Measurements from ENCODE around the gene BCCIP.
A peak's percentile ranks its signal among the peaks of the same experiment; 100 is the strongest.

BCCIP gene

GRCh38 chr10:125822878-125823662 is at the start of gene BCCIP, which contains the start of gene UROS:
BCCIP (plus strand) TSS chr10:125823546; CDS start chr10:125823558, 12 bp downstream.
UROS (minus strand) TSS chr10:125823258; CDS start chr10:125816499, 6,759 bp downstream.
- peaks cover 48% of the 10 kb centered on the region for H3K79me2 ChIP-seq (ENCODE audit: insufficient read depth, low read length)
- peak within 1 kb of the TSS; percentile 79 for H3K4me2 ChIP-seq (ENCODE audit: low read depth, low read length, poor library complexity, severe bottlenecking)
- peaks cover 4% of the 10 kb centered on the region; the same call in 1 of the 2 replicates for H3F3A ChIP-seq (ENCODE audit: insufficient read depth)
- H3K9ac ChIP-seq (ENCODE audit: low read length) = peak within 1 kb of the TSS; percentile 79
- H3K36me3 ChIP-seq (ENCODE audit: low read length) = peaks cover 10% of the 10 kb centered on the region
- TF ChIP-seq CTCF (IDR thresholded peaks at IDR 0.05; ENCODE audit: insufficient read depth, low read length, poor library complexity, severe bottlenecking) (no peak), EZH2phosphoT487 (conservative IDR thresholded peaks at IDR 0.05; ENCODE audit: low read length) (no peak)
- peak within 1 kb of the TSS; percentile 75 for H2AFZ ChIP-seq (ENCODE audit: low read depth, low read length, severe bottlenecking)
- 0 out of 2 replicates have a peak, but pooled peaks cover 4% of the 10 kb centered on the region for H4K20me1 ChIP-seq (ENCODE audit: low read depth, low read length)
- H3K9me2 ChIP-seq (replicated peaks; ENCODE audit: insufficient read depth, low read length) = no peaks in the 10 kb centered on the region
- H3K27me3 ChIP-seq (ENCODE audit: low read length) = no peaks in the 10 kb centered on the region
- no peaks in the 10 kb centered on the region for H3K9me3 ChIP-seq (ENCODE audit: insufficient read depth, low read length)
- H3K27ac ChIP-seq (ENCODE audit: low read depth, low read length) = peak within 1 kb of the TSS; percentile 80
- peak within 1 kb of the TSS; percentile 86 for H3K4me3 ChIP-seq (ENCODE audit: insufficient read depth, low read length, poor library complexity, severe bottlenecking)

GRCh38 chr10:125773687-125774543 is 49.4 kb upstream of the BCCIP start:
- Histone ChIP-seq H3K9me2 (replicated peaks; ENCODE audit: insufficient read depth, low read length) (no peaks in the 10 kb centered on the region), H3K27ac (ENCODE audit: low read depth, low read length) (no peak overlapping the region), H3F3A (ENCODE audit: insufficient read depth) (no peaks in the 10 kb centered on the region), H3K4me3 (ENCODE audit: insufficient read depth, low read length, poor library complexity, severe bottlenecking) (no peak overlapping the region), H3K9me3 (ENCODE audit: insufficient read depth, low read length) (no peaks in the 10 kb centered on the region), H3K36me3 (ENCODE audit: low read length) (no peaks in the 10 kb centered on the region), H3K4me2 (ENCODE audit: low read depth, low read length, poor library complexity, severe bottlenecking) (no peak overlapping the region), H3K27me3 (ENCODE audit: low read length) (no peaks in the 10 kb centered on the region), H3K79me2 (ENCODE audit: insufficient read depth, low read length) (no peaks in the 10 kb centered on the region), H2AFZ (ENCODE audit: low read depth, low read length, severe bottlenecking) (no peak overlapping the region), H4K20me1 (ENCODE audit: low read depth, low read length) (no peaks in the 10 kb centered on the region), H3K9ac (ENCODE audit: low read length) (no peak overlapping the region)
- TF ChIP-seq CTCF (IDR thresholded peaks at IDR 0.05; ENCODE audit: insufficient read depth, low read length, poor library complexity, severe bottlenecking) (no peak), EZH2phosphoT487 (conservative IDR thresholded peaks at IDR 0.05; ENCODE audit: low read length) (no peak)

GRCh38 chr10:125774581-125775191 is 48.7 kb upstream of the BCCIP start:
- Histone ChIP-seq H3K9ac (ENCODE audit: low read length) (no peak overlapping the region), H3K79me2 (ENCODE audit: insufficient read depth, low read length) (no peaks in the 10 kb centered on the region), H4K20me1 (ENCODE audit: low read depth, low read length) (no peaks in the 10 kb centered on the region), H3K36me3 (ENCODE audit: low read length) (no peaks in the 10 kb centered on the region), H3K9me3 (ENCODE audit: insufficient read depth, low read length) (no peaks in the 10 kb centered on the region), H3K4me2 (ENCODE audit: low read depth, low read length, poor library complexity, severe bottlenecking) (no peak overlapping the region), H2AFZ (ENCODE audit: low read depth, low read length, severe bottlenecking) (no peak overlapping the region), H3K27me3 (ENCODE audit: low read length) (no peaks in the 10 kb centered on the region), H3F3A (ENCODE audit: insufficient read depth) (no peaks in the 10 kb centered on the region), H3K27ac (ENCODE audit: low read depth, low read length) (no peak overlapping the region), H3K9me2 (replicated peaks; ENCODE audit: insufficient read depth, low read length) (no peaks in the 10 kb centered on the region), H3K4me3 (ENCODE audit: insufficient read depth, low read length, poor library complexity, severe bottlenecking) (no peak overlapping the region)
- TF ChIP-seq CTCF (IDR thresholded peaks at IDR 0.05; ENCODE audit: insufficient read depth, low read length, poor library complexity, severe bottlenecking) (no peak), EZH2phosphoT487 (conservative IDR thresholded peaks at IDR 0.05; ENCODE audit: low read length) (no peak)

All from SU-DHL-6 (cell line).